Skeletal muscle tissue (tissue), 4 donors: ENCODE measurements around the gene IFITM5. TPM values are rescaled to one million over a fixed set of nuclear protein-coding genes. Genes with fewer than 3 reads are reported as not detected.

Experiments
- H3K27ac ChIP-seq: one replicate; pipeline ENCODE4 v1.7.0; 2013; ENCODE audit warnings: mild to moderate bottlenecking, low read depth, low read length, inconsistent platforms
- H3K27me3 ChIP-seq, 3 donors: one replicate each; pipeline ENCODE4 v1.7.0; 2013; ENCODE audit warnings: low read length in 3 of 3; ENCODE audit not compliant: control insufficient read depth in 3 of 3, insufficient read depth in 3 of 3
- H3K36me3 ChIP-seq, 3 donors: one replicate each; pipeline ENCODE4 v1.7.0; 2013; ENCODE audit warnings: low read length in 3 of 3; ENCODE audit not compliant: control insufficient read depth in 3 of 3, insufficient read depth in 3 of 3
- H3K4me1 ChIP-seq, 3 donors: one replicate each; pipeline ENCODE4 v1.7.0; 2013; ENCODE audit warnings: low read length in 3 of 3, mild to moderate bottlenecking in 3 of 3; ENCODE audit not compliant: control insufficient read depth in 3 of 3, insufficient read depth in 3 of 3
- H3K4me3 ChIP-seq, 3 donors: one replicate each; pipeline ENCODE4 v1.7.0; 2013; ENCODE audit warnings: low read length in 3 of 3
- H3K9ac ChIP-seq, 3 donors: one replicate each; pipeline ENCODE4 v1.7.0; 2013; ENCODE audit warnings: low read length in 3 of 3, mild to moderate bottlenecking in 3 of 3, moderate library complexity in 2 of 3, low read depth in 1 of 3
- H3K9me3 ChIP-seq, 3 donors: one replicate each; pipeline ENCODE4 v1.7.0; 2013; ENCODE audit warnings: low read length in 3 of 3; ENCODE audit not compliant: control insufficient read depth in 3 of 3
- total RNA-seq: library from RNA; depleted of rRNA; stranded (reverse); fragments of >200 nt; gene quantifications from one replicate; pipeline ENCODE4 v1.2.3, GENCODE V29; 2014
- donor health status: Osteomylitis.

Gene IFITM5
- total RNA-seq, 1 donor from 2014 or later: not detected

GRCh38 chr11:297051-297585 is 2.2 kb downstream of the IFITM5 start:
- Histone ChIP-seq H3K27me3 (peaks cover 18 to 34% (median 33%) of the 10 kb centered on the region in 3 donors), H3K9me3 (no peaks in the 10 kb centered on the region), H3K9ac (no peak overlapping the region), H3K36me3 (peaks cover 0 to 2% (median 0%) of the 10 kb centered on the region in 3 donors), H3K4me1 (peaks cover 3 to 11% (median 7%) of the 10 kb centered on the region in 3 donors), H3K27ac (no peak overlapping the region), H3K4me3 (no peak overlapping the region)

DNA sequence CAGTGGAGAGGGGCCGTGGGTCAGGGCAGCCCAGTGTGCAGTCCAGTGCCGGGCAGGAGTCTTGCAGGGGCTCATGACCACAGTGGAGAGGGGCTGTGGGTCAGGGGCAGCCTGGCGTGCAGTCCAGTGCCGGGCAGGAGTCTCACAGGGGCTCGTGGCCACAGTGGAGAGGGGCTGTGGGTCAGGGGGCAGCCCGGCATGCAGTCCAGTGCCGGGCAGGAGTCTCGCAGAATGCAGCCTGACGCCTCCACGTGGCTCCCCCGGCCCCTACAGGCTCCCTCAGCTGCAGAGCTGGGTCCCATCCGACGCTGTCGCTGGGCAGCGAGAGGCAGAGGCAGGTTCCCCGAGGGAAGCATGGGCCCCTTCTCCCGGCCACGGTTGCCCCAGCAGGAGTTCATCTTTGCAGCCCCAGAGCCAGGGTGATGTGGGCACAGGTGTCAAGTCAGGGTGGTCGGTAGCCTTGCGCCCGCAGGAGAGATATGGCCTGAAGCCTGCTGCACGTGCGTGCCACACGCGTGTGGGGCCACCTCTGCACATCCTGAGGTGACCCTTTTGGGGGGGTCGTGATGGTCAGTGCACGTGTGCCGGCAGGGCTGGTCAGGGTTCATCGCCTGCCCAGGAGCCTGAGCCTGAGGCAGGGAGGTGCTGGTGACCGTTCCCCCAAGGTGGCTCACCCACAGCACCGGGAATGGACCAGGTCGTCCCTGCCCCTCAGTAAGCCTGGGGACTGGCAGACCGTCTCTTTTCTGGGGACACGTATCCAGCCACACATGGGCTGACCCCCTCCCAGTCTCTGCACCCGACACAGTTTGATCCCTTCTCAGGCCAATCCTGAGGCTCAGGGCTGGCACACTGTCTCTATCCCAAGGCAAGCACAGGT is 2.9 kb downstream of the IFITM5 start:
- H3K27me3 ChIP-seq: peaks cover 18 to 34% (median 33%) of the 10 kb centered on the region in 3 donors

DNA sequence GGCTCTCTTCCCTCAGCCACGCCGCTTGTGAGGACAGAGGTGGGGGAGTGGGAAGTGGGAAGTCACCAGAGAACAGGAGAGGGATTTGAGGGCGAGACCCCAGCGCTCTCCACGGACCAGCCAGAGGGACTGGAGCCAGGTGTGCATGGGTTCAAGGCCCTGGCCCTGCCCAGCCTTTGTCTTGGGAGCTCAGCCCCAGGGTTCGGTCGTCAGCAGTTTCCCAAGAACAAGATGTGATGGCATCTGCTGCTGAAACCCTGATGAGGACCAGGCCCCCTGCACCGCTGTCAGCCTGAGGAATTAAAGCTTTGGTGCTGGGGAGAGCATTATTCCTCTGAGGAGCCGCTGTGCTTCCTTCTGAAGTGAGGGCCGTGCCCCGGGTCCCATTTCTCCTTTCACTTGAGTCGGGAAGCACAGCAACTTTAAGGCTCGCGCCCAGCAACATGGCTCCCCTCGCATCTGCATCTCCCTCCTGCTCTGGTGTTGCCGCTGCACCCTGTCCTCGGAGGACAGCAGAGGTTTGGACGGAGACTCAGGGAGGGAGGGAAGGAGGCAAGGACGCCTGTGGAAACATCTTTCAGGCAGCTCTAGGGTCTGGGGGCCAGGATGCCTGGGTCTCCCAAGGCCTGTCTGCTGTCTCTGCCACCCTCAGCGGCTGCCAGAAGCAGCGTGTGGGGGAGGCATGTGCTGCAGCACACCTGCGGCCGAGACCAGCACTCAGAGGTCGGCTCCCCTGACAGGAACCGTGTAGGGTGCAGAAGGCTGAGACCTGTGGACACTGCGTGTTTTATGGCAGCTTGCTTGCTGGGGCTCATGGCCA is 3.8 kb downstream of the IFITM5 start:
- Histone ChIP-seq H3K27ac (no peak overlapping the region), H3K4me3 (no peak overlapping the region), H3K4me1 (peaks cover 3 to 11% (median 7%) of the 10 kb centered on the region in 3 donors), H3K36me3 (peaks cover 0 to 2% (median 0%) of the 10 kb centered on the region in 3 donors), H3K9me3 (no peaks in the 10 kb centered on the region), H3K9ac (no peak overlapping the region), H3K27me3 (peaks cover 15 to 33% (median 33%) of the 10 kb centered on the region in 3 donors)

More for the DNA sequence above, 2.9 kb downstream of the IFITM5 start:
- Histone ChIP-seq H3K4me3 (no peak overlapping the region), H3K27ac (no peak overlapping the region), H3K9me3 (no peaks in the 10 kb centered on the region), H3K4me1 (peaks cover 3 to 11% (median 7%) of the 10 kb centered on the region in 3 donors), H3K36me3 (peaks cover 0 to 2% (median 0%) of the 10 kb centered on the region in 3 donors), H3K9ac (no peak overlapping the region)

GRCh38 chr11:294780-295179 is 4.5 kb downstream of the IFITM5 start:
- peaks cover 0 to 2% (median 0%) of the 10 kb centered on the region in 3 donors for H3K36me3 ChIP-seq

GRCh38 chr11:293852-294661 is 5.3 kb downstream of the IFITM5 start:
- Histone ChIP-seq H3K9me3 (no peaks in the 10 kb centered on the region), H3K4me3 (no peak overlapping the region)

More at GRCh38 chr11:294780-295179, 4.5 kb downstream of the IFITM5 start:
- peaks cover 3 to 18% (median 7%) of the 10 kb centered on the region in 3 donors for H3K4me1 ChIP-seq
- H3K9ac ChIP-seq: no peak overlapping the region
- no peak overlapping the region for H3K27ac ChIP-seq
- no peaks in the 10 kb centered on the region for H3K9me3 ChIP-seq
- no peak overlapping the region for H3K4me3 ChIP-seq
- H3K27me3 ChIP-seq: peaks cover 10 to 33% (median 27%) of the 10 kb centered on the region in 3 donors

DNA sequence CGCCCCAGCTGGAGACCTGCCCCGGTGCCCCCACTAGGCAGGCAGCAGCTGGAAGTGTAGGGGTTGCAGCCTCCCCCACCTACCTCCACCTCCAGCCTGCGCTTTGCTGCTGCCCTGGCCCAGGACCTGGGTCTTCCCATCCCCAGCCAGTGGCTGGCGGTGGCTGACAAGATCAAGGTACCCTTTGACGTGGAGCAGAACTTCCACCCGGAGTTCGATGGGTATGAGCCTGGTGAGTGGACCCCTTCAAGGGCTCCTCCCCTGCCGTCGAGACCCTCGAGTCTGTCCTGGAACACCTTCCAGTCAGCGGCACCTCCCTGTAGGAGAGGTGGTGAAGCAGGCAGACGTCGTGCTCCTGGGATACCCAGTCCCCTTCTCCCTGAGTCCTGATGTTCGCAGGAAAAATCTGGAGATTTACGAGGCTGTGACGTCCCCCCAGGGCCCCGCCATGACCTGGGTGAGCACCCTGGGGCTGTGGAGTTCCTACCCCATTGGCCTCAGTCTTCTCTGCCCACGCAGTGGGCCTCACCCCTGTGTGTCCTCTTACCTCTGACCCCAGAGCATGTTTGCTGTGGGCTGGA is 6.0 kb downstream of the IFITM5 start:
- H3K9ac ChIP-seq: no peak overlapping the region
- peaks cover 15 to 28% (median 17%) of the 10 kb centered on the region in 3 donors for H3K27me3 ChIP-seq
- H3K36me3 ChIP-seq: peaks cover 0 to 2% (median 0%) of the 10 kb centered on the region in 3 donors
- no peaks in the 10 kb centered on the region for H3K9me3 ChIP-seq
- H3K4me1 ChIP-seq: peaks cover 3 to 22% (median 11%) of the 10 kb centered on the region in 3 donors
- no peak overlapping the region for H3K27ac ChIP-seq
- H3K4me3 ChIP-seq: no peak overlapping the region

More at GRCh38 chr11:293852-294661, 5.3 kb downstream of the IFITM5 start:
- H3K27ac ChIP-seq: no peak overlapping the region
- H3K4me1 ChIP-seq: peaks cover 3 to 21% (median 11%) of the 10 kb centered on the region in 3 donors
- peaks cover 0 to 2% (median 0%) of the 10 kb centered on the region in 3 donors for H3K36me3 ChIP-seq
- no peak overlapping the region for H3K9ac ChIP-seq
- peaks cover 14 to 32% (median 22%) of the 10 kb centered on the region in 3 donors for H3K27me3 ChIP-seq

DNA sequence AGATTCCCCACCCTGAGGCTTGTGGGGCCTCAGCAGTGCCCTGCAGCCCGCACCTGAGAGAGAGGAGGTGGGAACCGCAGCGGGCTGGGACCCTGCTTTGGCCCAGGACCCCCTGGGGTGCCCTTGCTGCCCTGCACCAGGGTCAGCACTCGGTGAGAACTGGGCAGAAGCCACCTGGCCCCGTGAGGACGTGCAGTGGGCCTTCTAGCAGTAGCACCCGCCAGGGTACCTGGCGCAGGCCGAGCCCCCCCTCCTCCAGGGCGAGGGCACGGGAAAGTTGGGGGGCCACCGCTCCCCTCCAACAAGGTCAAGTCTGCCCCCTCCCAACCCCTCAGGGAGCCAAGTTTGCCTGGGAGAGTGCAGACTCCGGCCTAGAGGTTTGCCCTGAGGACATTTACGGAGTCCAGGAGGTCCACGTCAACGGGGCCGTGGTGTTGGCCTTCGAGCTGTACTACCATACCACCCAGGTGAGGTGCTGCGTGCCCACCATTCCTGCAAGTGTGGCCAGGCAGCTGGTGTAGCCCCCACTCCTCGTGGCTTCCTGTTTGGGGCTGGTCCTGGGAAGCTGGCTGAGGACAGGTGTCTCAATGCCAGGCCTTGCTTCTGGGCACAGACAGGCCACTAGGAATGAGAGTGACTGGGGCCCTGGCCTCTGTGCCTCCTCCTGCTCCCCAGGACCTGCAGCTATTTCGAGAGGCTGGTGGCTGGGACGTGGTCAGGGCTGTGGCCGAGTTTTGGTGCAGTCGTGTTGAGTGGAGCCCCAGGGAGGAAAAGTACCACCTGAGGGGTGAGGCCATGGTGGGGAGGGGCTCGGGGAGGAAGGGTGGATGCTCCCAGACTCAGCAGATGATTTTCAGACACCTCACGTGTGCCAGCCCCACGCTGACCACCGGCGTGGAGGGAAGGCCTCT is 6.9 kb downstream of the IFITM5 start:
- peaks cover 3 to 24% (median 13%) of the 10 kb centered on the region in 3 donors for H3K4me1 ChIP-seq
- H3K27me3 ChIP-seq: peaks cover 24 to 30% (median 24%) of the 10 kb centered on the region in 3 donors
- no peak overlapping the region for H3K27ac ChIP-seq

More for the DNA sequence above, 6.9 kb downstream of the IFITM5 start:
- H3K36me3 ChIP-seq: peaks cover 0 to 2% (median 0%) of the 10 kb centered on the region in 3 donors
- no peak overlapping the region for H3K4me3 ChIP-seq
- H3K9me3 ChIP-seq: no peaks in the 10 kb centered on the region
- no peak overlapping the region for H3K9ac ChIP-seq
